Calu3 (cell line): ENCODE data around the gene TRIM3. TPM values are rescaled to one million over a fixed set of nuclear protein-coding genes. Genes with fewer than 3 reads are reported as not detected.

Source experiments
- BruUV-seq: library from RNA; stranded (reverse); fragments of 400-500 nt; replicated peaks from 2 replicates; lab custom pipeline; 2021; lab: Mats Ljungman, UMichigan
- CTCF ChIA-PET: fragments of 300-600 bp; sonication (Branson Sonifier 250); formaldehyde crosslinking; loops from one replicate; lab custom pipeline; 2022; ENCODE audit warnings: antibody characterized with exemption; lab: Charles Lee
- DNase-seq: peaks from one replicate; pipeline ENCODE4 v3.0.0; 2022
- H3K27ac Mint-ChIP-seq: one replicate; pipeline ENCODE4 v1.8.0; 2022; ENCODE audit warnings: mixed read lengths; ENCODE audit not compliant: unreplicated experiment
- H3K27me3 Mint-ChIP-seq: one replicate; pipeline ENCODE4 v1.8.0; 2022; ENCODE audit warnings: mixed read lengths; ENCODE audit not compliant: unreplicated experiment
- H3K36me3 Mint-ChIP-seq: one replicate; pipeline ENCODE4 v1.8.0; 2022; ENCODE audit warnings: mild to moderate bottlenecking, moderate library complexity, mixed read lengths; ENCODE audit not compliant: insufficient read depth, unreplicated experiment
- H3K4me1 Mint-ChIP-seq: one replicate; pipeline ENCODE4 v1.8.0; 2022; ENCODE audit warnings: mild to moderate bottlenecking, low read depth, mixed read lengths; ENCODE audit not compliant: unreplicated experiment
- H3K4me3 Mint-ChIP-seq: one replicate; pipeline ENCODE4 v1.8.0; 2022; ENCODE audit warnings: mild to moderate bottlenecking, low read depth, moderate library complexity, mixed read lengths; ENCODE audit not compliant: unreplicated experiment
- H3K9me3 Mint-ChIP-seq: one replicate; pipeline ENCODE4 v1.8.0; 2022; ENCODE audit warnings: low read depth, mixed read lengths; ENCODE audit not compliant: unreplicated experiment
- CTCF ChIP-seq: fragments of 200-600 bp; IDR thresholded peaks from one replicate; pipeline ENCODE4 v1.8.0; 2022; ENCODE audit warnings: antibody characterized with exemption; ENCODE audit not compliant: unreplicated experiment
- intact Hi-C: fragments of 100-400 bp; cut with micrococcal nuclease; formaldehyde crosslinking; loops from one replicate; pipeline ENCODE4 v1.10.0; 2022; ENCODE audit not compliant: unreplicated experiment
- total RNA-seq: library from RNA; stranded (reverse); gene quantifications from 2 replicates; pipeline ENCODE4 v1.2.3, GENCODE V29; 2022

The TRIM3 gene
- total RNA-seq, 1 experiment from 2014 or later, result 10.6 TPM

GRCh38 chr11:6468712-6469495 is 4.8 kb downstream of the TRIM3 start:
- H3K4me3 Mint-ChIP-seq, result no peak overlapping the region
- CTCF ChIA-PET, result interaction anchor here (0.6 to 1.1 kb wide), 3 partner anchors 16 to 90 kb away, joined by 3 to 4 read pairs (median 3); no protein-coding TSS in a partner anchor
- no peaks in the 10 kb centered on the region for H3K27me3 Mint-ChIP-seq
- H3K4me1 Mint-ChIP-seq, result peaks cover 2% of the 10 kb centered on the region
- DNase-seq, result no peak
- H3K36me3 Mint-ChIP-seq, result peaks cover 17% of the 10 kb centered on the region
- intact Hi-C loops, result no loop called here
- H3K9me3 Mint-ChIP-seq, result no peaks in the 10 kb centered on the region
- no peak for TF ChIP-seq CTCF
- no TSS peak for BruUV-seq
- H3K27ac Mint-ChIP-seq, result no peak overlapping the region

GRCh38 chr11:6459099-6459450 is 14.7 kb downstream of the TRIM3 start:
- CTCF ChIA-PET, result interaction anchor here (0.6 to 0.8 kb wide), 2 partner anchors 20 to 207 kb away, joined by 3 to 4 read pairs; no protein-coding TSS in a partner anchor
- BruUV-seq, result no TSS peak
- no peaks in the 10 kb centered on the region for H3K27me3 Mint-ChIP-seq

GRCh38 chr11:6458352-6459098 is 15.2 kb downstream of the TRIM3 start:
- DNase-seq, result peak; percentile 20
- no peak overlapping the region for H3K27ac Mint-ChIP-seq
- BruUV-seq, result no TSS peak
- intact Hi-C loops, result no loop called here
- no peak overlapping the region for H3K4me3 Mint-ChIP-seq
- H3K27me3 Mint-ChIP-seq, result no peaks in the 10 kb centered on the region
- no peak for TF ChIP-seq CTCF
- no peaks in the 10 kb centered on the region for H3K9me3 Mint-ChIP-seq
- H3K4me1 Mint-ChIP-seq, result no peaks in the 10 kb centered on the region
- H3K36me3 Mint-ChIP-seq, result no peaks in the 10 kb centered on the region
- CTCF ChIA-PET, result interaction anchor here (0.8 kb wide), 1 partner anchor 20 kb away, joined by 3 read pairs; no protein-coding TSS in a partner anchor

More at GRCh38 chr11:6459099-6459450, 14.7 kb downstream of the TRIM3 start:
- no peaks in the 10 kb centered on the region for H3K9me3 Mint-ChIP-seq
- no peak overlapping the region for H3K4me3 Mint-ChIP-seq
- intact Hi-C loops, result no loop called here
- no peak for TF ChIP-seq CTCF
- DNase-seq, result no peak
- no peaks in the 10 kb centered on the region for H3K4me1 Mint-ChIP-seq
- H3K36me3 Mint-ChIP-seq, result no peaks in the 10 kb centered on the region
- no peak overlapping the region for H3K27ac Mint-ChIP-seq

GRCh38 chr11:6457581-6458320 is 16.0 kb downstream of the TRIM3 start:
- CTCF ChIA-PET, result no interaction called here
- no TSS peak for BruUV-seq
- intact Hi-C loops, result no loop called here

More at GRCh38 chr11:6457581-6458320, 16.0 kb downstream of the TRIM3 start:
- DNase-seq, result no peak
- Mint-ChIP-seq H3K4me3 (no peak overlapping the region), H3K4me1 (no peaks in the 10 kb centered on the region), H3K36me3 (no peaks in the 10 kb centered on the region), H3K9me3 (no peaks in the 10 kb centered on the region), H3K27ac (no peak overlapping the region), H3K27me3 (no peaks in the 10 kb centered on the region)
- no peak for TF ChIP-seq CTCF
